GM21447 (cell line): ENCODE data around the gene NYAP2.

Experiments used
- ATAC-seq: cut with Tn5 transposase; IDR thresholded peaks from one replicate; pipeline ENCODE4 v1.9.1; 2021; ENCODE audit not compliant: unreplicated experiment

Gene NYAP2

GRCh38 chr2:225614915-225615314, 215.4 kb downstream of the NYAP2 start:
- no peak for ATAC-seq

GRCh38 chr2:225615514-225615913, 216.0 kb downstream of the NYAP2 start:
- ATAC-seq: no peak

- ATAC-seq: no peak
Measured at GRCh38 chr2:225616372-225616771, 216.9 kb downstream of the NYAP2 start.

GRCh38 chr2:225616848-225617247, 217.3 kb downstream of the NYAP2 start:
- no peak for ATAC-seq

- ATAC-seq: no peak
Measured at GRCh38 chr2:225620227-225620626, 220.7 kb downstream of the NYAP2 start.

GRCh38 chr2:225630824-225631533, 231.5 kb downstream of the NYAP2 start:
- ATAC-seq: no peak

GRCh38 chr2:225632351-225632750, 232.8 kb downstream of the NYAP2 start:
- ATAC-seq: no peak

GRCh38 chr2:225636558-225636957, 237.0 kb downstream of the NYAP2 start:
- ATAC-seq: no peak

GRCh38 chr2:225637259-225637658, 237.7 kb downstream of the NYAP2 start:
- no peak for ATAC-seq

GRCh38 chr2:225640550-225640949, 241.0 kb downstream of the NYAP2 start:
- no peak for ATAC-seq

- no peak for ATAC-seq
Measured at GRCh38 chr2:225649274-225649673, 249.8 kb downstream of the NYAP2 start.

- no peak for ATAC-seq
Measured at GRCh38 chr2:225650041-225650440, 250.5 kb downstream of the NYAP2 start.

GRCh38 chr2:225660262-225661131, 261.0 kb downstream of the NYAP2 start:
- peak; percentile 73 for ATAC-seq

GRCh38 chr2:225662101-225662500, 262.6 kb downstream of the NYAP2 start:
- no peak for ATAC-seq

- ATAC-seq: no peak
Measured at GRCh38 chr2:225667445-225667844, 267.9 kb downstream of the NYAP2 start.

- ATAC-seq: peak; percentile 90
Measured at GRCh38 chr2:225668606-225669266, 269.2 kb downstream of the NYAP2 start.

- no peak for ATAC-seq
Measured at GRCh38 chr2:225670111-225670974, 270.8 kb downstream of the NYAP2 start.

GRCh38 chr2:225678792-225679191, 279.3 kb downstream of the NYAP2 start:
- no peak for ATAC-seq

GRCh38 chr2:225683258-225683657, 283.7 kb downstream of the NYAP2 start:
- no peak for ATAC-seq

GRCh38 chr2:225690153-225690552, 290.6 kb downstream of the NYAP2 start:
- ATAC-seq: no peak

- ATAC-seq: no peak
Measured at GRCh38 chr2:225691711-225692110, 292.2 kb downstream of the NYAP2 start.
